Mucosa of descending colon (tissue), 3 donors: ENCODE measurements around the gene ZFAND3. TPM values are rescaled to one million over a fixed set of nuclear protein-coding genes. Genes with fewer than 3 reads are reported as not detected.
A peak's percentile ranks its signal among the peaks of the same experiment; 100 is the strongest.

ENCODE experiments used
- ATAC-seq: fragments of 200-7000 bp; cut with Tn5 transposase; one replicate; pipeline ENCODE4 v1.9.1; 2020; ENCODE audit warnings: mild to moderate bottlenecking, moderate library complexity
- DNase-seq, 3 donors: peaks; one replicate each; pipeline ENCODE4 v3.0.0-alpha.2; 2020
- H3K36me3 ChIP-seq: fragments of 200-600 bp; one replicate; pipeline ENCODE4 v1.8.0; 2021; ENCODE audit warnings: low read depth, mild to moderate bottlenecking
- H3K4me1 ChIP-seq: fragments of 200-600 bp; one replicate; pipeline ENCODE4 v1.8.0; 2021; ENCODE audit warnings: low read depth, mild to moderate bottlenecking
- H3K4me3 ChIP-seq: fragments of 200-600 bp; one replicate; pipeline ENCODE4 v1.8.0; 2021; ENCODE audit warnings: mild to moderate bottlenecking
- H3K9me3 ChIP-seq: fragments of 200-600 bp; one replicate; pipeline ENCODE4 v1.8.0; 2021; ENCODE audit warnings: mild to moderate bottlenecking
- intact Hi-C, 2 donors: fragments of 100-400 bp; cut with DNase I in 1 of 2; cut with micrococcal nuclease in 1 of 2; formaldehyde crosslinking; loops; one replicate each; pipeline versions ENCODE4 v1.11.0 to v1.11.1; 2022; cut with DNase I, micrococcal nuclease
- total RNA-seq, 3 donors: library from RNA; stranded (reverse); fragmentation: NEBNext Ultra II Directional in 2 of 3; extraction: Animal tissue kit (Norgen Biotek cat#: 25700) in 2 of 3; gene quantifications; one replicate each; pipeline versions ENCODE4 v1.2.1 to v1.2.4, GENCODE V29; 2021 to 2023
- TF ChIP-seq, protein P1 (sequence below): fragments of 200-600 bp; IDR thresholded peaks from one replicate; pipeline ENCODE4 v1.8.0; 2022; ENCODE audit warnings: antibody characterized with exemption, mild to moderate bottlenecking
- donor health status: DM: no; HTN: no; CAD: no; lungs with moderate emphysema.
- donor health status: DM: no; HTN: no; CAD: no.
- donor health status: DM: no; HTN: yes; CAD: no.

ZFAND3 gene
- total RNA-seq, 3 donors from 2014 or later: 63.9 to 84.0 (median 82.2) TPM

DNA sequence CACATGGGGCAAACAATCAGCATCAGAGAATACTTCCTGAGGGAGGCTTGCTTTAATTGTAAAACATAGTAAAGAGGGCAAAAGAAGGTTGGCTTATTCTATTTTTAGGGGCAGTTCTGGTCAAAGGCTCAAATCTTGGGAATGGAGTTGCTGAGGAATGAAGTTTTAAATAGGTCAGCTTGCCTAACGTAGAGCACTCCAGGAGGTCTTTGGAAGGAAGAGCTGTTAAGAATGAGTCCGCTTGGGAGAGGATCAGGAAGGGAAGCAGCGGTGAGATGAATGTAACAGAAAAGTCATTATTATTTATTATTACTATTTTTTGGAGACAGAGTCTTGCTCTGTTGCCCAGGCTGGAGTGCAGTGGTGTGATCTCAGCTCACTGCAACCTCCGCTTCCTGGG is 108.7 kb downstream of the ZFAND3 start:
- no peak overlapping the region for H3K4me3 ChIP-seq
- no peaks in the 10 kb centered on the region for H3K9me3 ChIP-seq
- DNase-seq: no peak
- TF ChIP-seq, protein P1, sequence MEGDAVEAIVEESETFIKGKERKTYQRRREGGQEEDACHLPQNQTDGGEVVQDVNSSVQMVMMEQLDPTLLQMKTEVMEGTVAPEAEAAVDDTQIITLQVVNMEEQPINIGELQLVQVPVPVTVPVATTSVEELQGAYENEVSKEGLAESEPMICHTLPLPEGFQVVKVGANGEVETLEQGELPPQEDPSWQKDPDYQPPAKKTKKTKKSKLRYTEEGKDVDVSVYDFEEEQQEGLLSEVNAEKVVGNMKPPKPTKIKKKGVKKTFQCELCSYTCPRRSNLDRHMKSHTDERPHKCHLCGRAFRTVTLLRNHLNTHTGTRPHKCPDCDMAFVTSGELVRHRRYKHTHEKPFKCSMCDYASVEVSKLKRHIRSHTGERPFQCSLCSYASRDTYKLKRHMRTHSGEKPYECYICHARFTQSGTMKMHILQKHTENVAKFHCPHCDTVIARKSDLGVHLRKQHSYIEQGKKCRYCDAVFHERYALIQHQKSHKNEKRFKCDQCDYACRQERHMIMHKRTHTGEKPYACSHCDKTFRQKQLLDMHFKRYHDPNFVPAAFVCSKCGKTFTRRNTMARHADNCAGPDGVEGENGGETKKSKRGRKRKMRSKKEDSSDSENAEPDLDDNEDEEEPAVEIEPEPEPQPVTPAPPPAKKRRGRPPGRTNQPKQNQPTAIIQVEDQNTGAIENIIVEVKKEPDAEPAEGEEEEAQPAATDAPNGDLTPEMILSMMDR: no peak
- H3K4me1 ChIP-seq: no peaks in the 10 kb centered on the region
- H3K36me3 ChIP-seq: no peaks in the 10 kb centered on the region
- ATAC-seq: no peak
- intact Hi-C loops: no loop called here

DNA sequence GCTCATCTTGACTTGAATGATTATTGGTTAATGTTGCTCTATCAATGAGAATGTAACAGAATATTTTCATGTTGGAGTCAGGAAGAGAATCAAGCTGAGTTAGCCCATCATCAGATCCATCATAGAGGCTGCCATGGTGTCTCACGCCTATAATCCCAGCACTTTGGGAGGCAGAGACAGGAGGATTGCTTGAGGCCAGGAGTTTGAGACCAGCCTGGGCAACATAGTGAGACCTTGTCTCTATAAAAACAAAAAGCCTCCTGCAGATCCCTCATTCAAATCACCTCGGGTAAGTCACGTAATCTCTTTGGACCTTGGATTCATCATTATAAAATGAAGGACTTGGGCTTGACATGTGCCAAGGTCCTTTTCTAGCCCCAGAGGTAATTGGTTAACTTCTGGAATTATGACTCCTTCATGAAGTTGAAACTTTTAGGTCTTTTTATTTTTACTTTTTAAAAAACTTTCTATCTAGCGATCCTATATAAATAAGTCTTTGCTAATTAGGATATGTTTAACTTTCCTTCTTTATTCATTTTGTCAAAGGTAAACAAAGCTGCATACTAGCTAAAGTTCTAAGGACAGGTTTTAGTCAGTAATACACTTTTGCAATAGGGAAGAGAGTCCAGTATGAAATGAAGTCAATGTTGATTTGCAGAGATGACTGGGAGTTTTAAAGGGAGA is 110.9 kb downstream of the ZFAND3 start:
- Histone ChIP-seq H3K4me3 (no peak overlapping the region), H3K9me3 (no peaks in the 10 kb centered on the region), H3K36me3 (no peaks in the 10 kb centered on the region), H3K4me1 (no peaks in the 10 kb centered on the region)
- DNase-seq (no peak), ATAC-seq (peak; percentile 76)
- TF ChIP-seq, protein P1: no peak
- intact Hi-C loops: no loop called here

DNA sequence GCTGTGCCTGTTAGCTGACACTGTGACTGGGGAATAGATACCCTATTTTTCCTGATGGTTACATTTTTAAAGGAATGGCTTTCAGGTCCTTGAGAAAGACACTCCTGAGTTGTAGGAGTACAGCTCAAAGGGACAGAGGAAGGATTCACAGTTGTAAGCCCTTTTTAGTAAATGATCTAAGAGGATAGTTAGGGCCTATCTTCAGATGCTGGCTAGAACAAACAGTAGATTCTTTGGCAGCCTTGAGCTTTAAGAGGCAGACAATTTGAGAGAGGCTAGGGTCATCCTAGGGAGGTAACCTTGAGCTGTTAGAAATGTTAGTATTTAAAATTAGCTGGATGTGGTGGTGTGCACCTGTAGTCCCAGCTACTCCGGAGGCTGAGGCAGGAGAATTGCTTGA is 111.5 kb downstream of the ZFAND3 start:
- TF ChIP-seq, protein P1: no peak
- DNase-seq (no peak), ATAC-seq (no peak)
- H3K9me3 ChIP-seq: no peaks in the 10 kb centered on the region
- H3K36me3 ChIP-seq: no peaks in the 10 kb centered on the region
- no peaks in the 10 kb centered on the region for H3K4me1 ChIP-seq
- intact Hi-C loops: no loop called here
- H3K4me3 ChIP-seq: no peak overlapping the region

DNA sequence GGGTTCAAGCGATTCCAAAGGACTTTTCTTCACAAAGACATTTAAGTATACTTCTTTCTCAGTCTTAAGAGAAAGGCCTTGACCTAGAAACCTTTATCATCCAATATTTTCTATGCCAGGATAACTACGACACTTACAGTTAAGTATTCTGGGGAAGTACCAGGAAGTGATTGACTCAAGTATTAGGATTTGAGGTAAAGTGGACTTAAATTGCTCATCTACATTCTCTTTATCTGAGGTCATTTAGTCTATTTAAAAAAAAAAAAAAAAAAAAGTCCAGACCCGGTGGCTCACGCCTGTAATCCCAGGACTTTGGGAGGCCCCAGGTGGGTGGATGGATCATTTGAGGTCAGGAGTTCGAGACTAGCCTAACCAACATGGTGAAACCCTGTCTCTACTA is 114.7 kb downstream of the ZFAND3 start:
- TF ChIP-seq, protein P1: no peak
- ATAC-seq (no peak), DNase-seq (no peak)
- no peak overlapping the region for H3K4me3 ChIP-seq
- intact Hi-C loops: no loop called here
- no peaks in the 10 kb centered on the region for H3K4me1 ChIP-seq
- H3K36me3 ChIP-seq: no peaks in the 10 kb centered on the region
- no peaks in the 10 kb centered on the region for H3K9me3 ChIP-seq

DNA sequence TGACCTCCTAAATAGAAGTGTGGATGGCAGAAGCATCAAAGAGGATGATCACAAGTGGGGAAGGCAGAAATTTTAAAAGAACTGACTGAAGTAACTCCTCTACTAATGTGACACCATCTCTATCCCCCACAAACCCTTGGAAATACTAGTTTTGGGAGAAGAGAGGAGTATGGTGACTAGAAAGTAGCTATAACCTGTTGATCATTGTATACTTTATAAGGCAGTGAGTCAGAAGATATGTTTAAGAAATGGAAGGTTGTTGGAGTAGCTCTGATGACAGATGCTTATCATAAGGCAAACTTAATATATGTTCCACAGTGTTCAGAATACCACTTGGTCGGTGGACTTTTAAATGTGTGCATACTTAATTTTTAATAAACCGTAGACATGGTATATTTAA is 116.6 kb downstream of the ZFAND3 start:
- TF ChIP-seq, protein P1: no peak
- Histone ChIP-seq H3K4me3 (no peak overlapping the region), H3K4me1 (no peaks in the 10 kb centered on the region), H3K36me3 (no peaks in the 10 kb centered on the region), H3K9me3 (no peaks in the 10 kb centered on the region)
- no peak for DNase-seq
- ATAC-seq: no peak
- intact Hi-C loops: no loop called here

DNA sequence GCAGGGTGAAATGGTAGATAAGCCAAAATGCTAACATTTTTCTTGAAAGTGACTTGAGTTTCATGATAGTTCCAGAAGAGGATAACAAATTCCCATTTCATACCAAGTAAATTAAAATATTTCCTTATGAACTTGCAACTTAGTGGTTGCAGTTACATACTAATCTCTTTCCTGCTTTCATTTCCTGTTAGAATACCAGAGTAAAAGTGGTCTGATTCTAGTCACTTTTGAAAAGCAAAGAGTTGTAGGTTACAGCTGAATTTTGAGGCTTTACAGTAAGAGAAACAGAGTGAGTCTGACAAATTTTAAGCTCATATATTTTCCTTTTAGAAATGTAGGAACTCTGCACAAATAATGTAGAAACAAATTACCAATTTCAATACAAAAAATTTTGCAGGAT is 117.4 kb downstream of the ZFAND3 start:
- no peak overlapping the region for H3K4me3 ChIP-seq
- DNase-seq (no peak), ATAC-seq (no peak)
- H3K4me1 ChIP-seq: no peaks in the 10 kb centered on the region
- H3K9me3 ChIP-seq: no peaks in the 10 kb centered on the region
- TF ChIP-seq, protein P1: no peak
- H3K36me3 ChIP-seq: no peaks in the 10 kb centered on the region
- intact Hi-C loops: no loop called here
